Activated CD4-positive, alpha-beta T cell treated with anti-CD3 and anti-CD28 coated beads, Interleukin-2, amount 10 ng/mL, durations not matched to agents 7 days and 5 days (primary cell): ENCODE data around the gene EXOC7. TPM values are rescaled to one million over a fixed set of nuclear protein-coding genes. Genes with fewer than 3 reads are reported as not detected.
"Not testable (repeated sequence)": the region's sequence is repeated elsewhere in the genome, so short reads cannot be mapped to it uniquely, and the experiment has no call there.

ENCODE experiments used
- CTCF ChIA-PET: fragments of 350-600 bp; sonication (Branson Sonifier 250); formaldehyde crosslinking; loops from one replicate; lab custom pipeline; 2021; ENCODE audit warnings: antibody characterized with exemption; lab: Charles Lee
- POLR2A ChIA-PET: fragments of 350-600 bp; sonication (Branson Sonifier 250); formaldehyde crosslinking; loops from one replicate; lab custom pipeline; 2021; ENCODE audit warnings: antibody characterized with exemption; lab: Charles Lee
- DNase-seq: peaks from one replicate; pipeline ENCODE4 v3.0.0-alpha.2; 2020
- H3K27ac Mint-ChIP-seq: one replicate; pipeline ENCODE4 v1.8.0; 2021; ENCODE audit warnings: mild to moderate bottlenecking, moderate library complexity, mixed read lengths
- H3K27me3 Mint-ChIP-seq: one replicate; pipeline ENCODE4 v1.8.0; 2021; ENCODE audit warnings: mixed read lengths
- H3K36me3 Mint-ChIP-seq: one replicate; pipeline ENCODE4 v1.8.0; 2021; ENCODE audit warnings: low read depth, mixed read lengths
- H3K4me1 Mint-ChIP-seq: one replicate; pipeline ENCODE4 v1.8.0; 2021; ENCODE audit warnings: mixed read lengths
- H3K4me3 Mint-ChIP-seq: one replicate; pipeline ENCODE4 v1.8.0; 2021; ENCODE audit warnings: mild to moderate bottlenecking, moderate library complexity, mixed read lengths
- H3K9me3 Mint-ChIP-seq: one replicate; pipeline ENCODE4 v1.8.0; 2021; ENCODE audit warnings: mixed read lengths
- total RNA-seq, 2 experiments: library from RNA; stranded (reverse); gene quantifications; one replicate each; pipeline ENCODE4 v1.2.3, GENCODE V29; 2021

Gene EXOC7
- total RNA-seq, 2 experiments from 2014 or later = 140 to 147 TPM

- POLR2A ChIA-PET = no interaction called here
- no peaks in the 10 kb centered on the region for H3K9me3 Mint-ChIP-seq
- peaks cover 7% of the 10 kb centered on the region for H3K4me1 Mint-ChIP-seq
- no peaks in the 10 kb centered on the region for H3K27me3 Mint-ChIP-seq
- H3K27ac Mint-ChIP-seq = no peak overlapping the region
- H3K4me3 Mint-ChIP-seq = no peak overlapping the region
- no peak for DNase-seq
- CTCF ChIA-PET = interaction anchor here (1.6 kb wide), 1 partner anchor 34 kb away, joined by 5 read pairs; no protein-coding TSS in a partner anchor
- H3K36me3 Mint-ChIP-seq = peaks cover 58% of the 10 kb centered on the region
Observed at GRCh38 chr17:76048025-76048605, 55.5 kb downstream of the EXOC7 start.

- H3K27ac Mint-ChIP-seq = no peak overlapping the region
- no peaks in the 10 kb centered on the region for H3K9me3 Mint-ChIP-seq
- ChIA-PET POLR2A (interaction anchor here (0.7 kb wide), 1 partner anchor 39 kb away, joined by 3 read pairs; no protein-coding TSS in a partner anchor), CTCF (interaction anchor here (0.5 to 1.1 kb wide), 4 partner anchors 14 to 288 kb away, joined by 3 to 4 read pairs (median 3); no protein-coding TSS in a partner anchor)
- H3K4me1 Mint-ChIP-seq = peaks cover 7% of the 10 kb centered on the region
- H3K36me3 Mint-ChIP-seq = peaks cover 61% of the 10 kb centered on the region
- no peaks in the 10 kb centered on the region for H3K27me3 Mint-ChIP-seq
- DNase-seq = no peak
- no peak overlapping the region for H3K4me3 Mint-ChIP-seq
Observed at GRCh38 chr17:76046064-76046463, 57.5 kb downstream of the EXOC7 start.

GRCh38 chr17:76044475-76045007 is 59.0 kb downstream of the EXOC7 start:
- H3K27me3 Mint-ChIP-seq, POLR2A ChIA-PET, H3K4me3 Mint-ChIP-seq, H3K9me3 Mint-ChIP-seq, DNase-seq, H3K27ac Mint-ChIP-seq, CTCF ChIA-PET, H3K4me1 Mint-ChIP-seq: not testable (repeated sequence)
- H3K36me3 Mint-ChIP-seq = peaks cover 62% of the 10 kb centered on the region

GRCh38 chr17:76042868-76043267 is 60.7 kb downstream of the EXOC7 start:
- H3K9me3 Mint-ChIP-seq, H3K27me3 Mint-ChIP-seq, H3K27ac Mint-ChIP-seq, H3K4me1 Mint-ChIP-seq, H3K4me3 Mint-ChIP-seq, DNase-seq, POLR2A ChIA-PET: not testable (repeated sequence)
- CTCF ChIA-PET = interaction anchor here (0.6 to 1.5 kb wide), 3 partner anchors 13 to 219 kb away, joined by 3 read pairs; no protein-coding TSS in a partner anchor
- peaks cover 59% of the 10 kb centered on the region for H3K36me3 Mint-ChIP-seq

GRCh38 chr17:76040376-76040775 is 63.2 kb downstream of the EXOC7 start:
- no peak overlapping the region for H3K4me3 Mint-ChIP-seq
- no peaks in the 10 kb centered on the region for H3K27me3 Mint-ChIP-seq
- no peaks in the 10 kb centered on the region for H3K9me3 Mint-ChIP-seq
- no peak for DNase-seq
- no peaks in the 10 kb centered on the region for H3K4me1 Mint-ChIP-seq
- POLR2A ChIA-PET = no interaction called here
- CTCF ChIA-PET = interaction anchor here (1.6 to 2.1 kb wide), 2 partner anchors 9 to 239 kb away, joined by 4 read pairs; no protein-coding TSS in a partner anchor
- H3K36me3 Mint-ChIP-seq = peaks cover 51% of the 10 kb centered on the region
- H3K27ac Mint-ChIP-seq = no peak overlapping the region

- peaks cover 38% of the 10 kb centered on the region for H3K36me3 Mint-ChIP-seq
- no peak overlapping the region for H3K4me3 Mint-ChIP-seq
- no peaks in the 10 kb centered on the region for H3K27me3 Mint-ChIP-seq
- no peak for DNase-seq
- H3K4me1 Mint-ChIP-seq = no peaks in the 10 kb centered on the region
- ChIA-PET POLR2A (no interaction called here), CTCF (interaction anchor here (1.6 kb wide), 1 partner anchor 25 kb away, joined by 4 read pairs; no protein-coding TSS in a partner anchor)
- H3K27ac Mint-ChIP-seq = no peak overlapping the region
- H3K9me3 Mint-ChIP-seq = no peaks in the 10 kb centered on the region
Observed at GRCh38 chr17:76039121-76039520, 64.5 kb downstream of the EXOC7 start.

GRCh38 chr17:76038050-76038449 is 65.5 kb downstream of the EXOC7 start:
- H3K27ac Mint-ChIP-seq = no peak overlapping the region

GRCh38 chr17:76036497-76037261 is 66.9 kb downstream of the EXOC7 start:
- ChIA-PET CTCF (no interaction called here), POLR2A (no interaction called here)
- Mint-ChIP-seq H3K4me3 (no peak overlapping the region), H3K27ac (no peak overlapping the region), H3K9me3 (no peaks in the 10 kb centered on the region), H3K36me3 (peaks cover 25% of the 10 kb centered on the region), H3K27me3 (no peaks in the 10 kb centered on the region), H3K4me1 (no peaks in the 10 kb centered on the region)
- DNase-seq = no peak

More at GRCh38 chr17:76038050-76038449, 65.5 kb downstream of the EXOC7 start:
- Mint-ChIP-seq H3K27me3 (no peaks in the 10 kb centered on the region), H3K4me3 (no peak overlapping the region), H3K4me1 (no peaks in the 10 kb centered on the region), H3K9me3 (no peaks in the 10 kb centered on the region), H3K36me3 (peaks cover 28% of the 10 kb centered on the region)
- CTCF ChIA-PET = interaction anchor here (1.6 kb wide), 1 partner anchor 24 kb away, joined by 4 read pairs; no protein-coding TSS in a partner anchor
- DNase-seq = no peak
- POLR2A ChIA-PET = no interaction called here

- CTCF ChIA-PET = interaction anchor here (1.0 to 2.0 kb wide), 3 partner anchors 20 to 34 kb away, joined by 3 to 9 read pairs (median 3); partner anchors contain the start of gene CDK3
- Mint-ChIP-seq H3K9me3 (no peaks in the 10 kb centered on the region), H3K36me3 (peaks cover 14% of the 10 kb centered on the region), H3K27me3 (no peaks in the 10 kb centered on the region), H3K27ac (peak overlapping the region; percentile 31), H3K4me1 (peaks cover 3% of the 10 kb centered on the region), H3K4me3 (no peak overlapping the region)
- POLR2A ChIA-PET = no interaction called here
- DNase-seq = no peak
Observed at GRCh38 chr17:76034428-76035350, 68.9 kb downstream of the EXOC7 start.

GRCh38 chr17:76033139-76033538 is 70.4 kb downstream of the EXOC7 start:
- Mint-ChIP-seq H3K27ac (no peak overlapping the region), H3K36me3 (no peaks in the 10 kb centered on the region), H3K4me1 (peaks cover 11% of the 10 kb centered on the region), H3K27me3 (no peaks in the 10 kb centered on the region), H3K4me3 (no peak overlapping the region), H3K9me3 (no peaks in the 10 kb centered on the region)
- ChIA-PET CTCF (interaction anchor here (1.0 to 2.0 kb wide), 4 partner anchors 12 to 32 kb away, joined by 3 to 9 read pairs (median 4); no protein-coding TSS in a partner anchor), POLR2A (no interaction called here)
- DNase-seq = no peak

GRCh38 chr17:76032780-76033108 is 70.8 kb downstream of the EXOC7 start:
- H3K27me3 Mint-ChIP-seq = no peaks in the 10 kb centered on the region
- H3K4me1 Mint-ChIP-seq = peaks cover 11% of the 10 kb centered on the region
- no peaks in the 10 kb centered on the region for H3K36me3 Mint-ChIP-seq
- DNase-seq = no peak
- ChIA-PET CTCF (interaction anchor here (0.7 to 2.0 kb wide), 4 partner anchors 11 to 25 kb away, joined by 3 to 9 read pairs (median 4); no protein-coding TSS in a partner anchor), POLR2A (interaction anchor here (0.6 kb wide), 1 partner anchor 46 kb away, joined by 4 read pairs; the partner anchor contains the start of gene ZACN)
- no peak overlapping the region for H3K27ac Mint-ChIP-seq
- no peak overlapping the region for H3K4me3 Mint-ChIP-seq
- H3K9me3 Mint-ChIP-seq = no peaks in the 10 kb centered on the region
